HG03558 (cell line): Measurements from ENCODE around the gene PTH2.
A peak's percentile ranks its signal among the peaks of the same experiment; 100 is the strongest.
"Not testable (repeated sequence)": the region's sequence is repeated elsewhere in the genome, so short reads cannot be mapped to it uniquely, and the experiment has no call there.

Source experiments
- ATAC-seq: cut with Tn5 transposase; IDR thresholded peaks from one replicate; pipeline ENCODE4 v1.9.1; 2021; ENCODE audit warnings: moderate number of reproducible peaks; ENCODE audit not compliant: unreplicated experiment; ENCODE audit errors: extremely low read depth

Gene PTH2

DNA sequence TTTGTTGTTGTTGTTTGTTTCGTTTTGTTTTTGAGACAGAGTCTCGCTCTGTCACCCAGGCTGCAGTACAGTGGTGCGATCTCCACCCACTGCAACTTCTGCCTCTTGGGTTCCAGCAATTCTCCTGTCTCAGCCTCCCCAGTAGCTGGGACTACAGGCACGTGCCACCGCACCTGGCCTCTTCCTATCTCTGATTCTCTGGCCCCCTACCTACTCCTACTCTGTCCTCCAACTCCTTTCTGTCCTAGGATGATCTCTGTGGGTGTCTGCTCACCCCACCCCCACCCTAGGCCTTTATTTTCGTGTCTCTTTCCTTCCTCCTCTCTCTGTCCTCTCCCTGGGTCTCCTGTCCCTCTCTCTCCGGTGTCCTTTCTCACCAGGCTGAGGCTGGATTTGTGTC lies 27.2 kb upstream of the PTH2 start:
- ATAC-seq, result no peak

GRCh38 chr19:49448432-49448786 lies 25.2 kb upstream of the PTH2 start:
- ATAC-seq, result no peak

DNA sequence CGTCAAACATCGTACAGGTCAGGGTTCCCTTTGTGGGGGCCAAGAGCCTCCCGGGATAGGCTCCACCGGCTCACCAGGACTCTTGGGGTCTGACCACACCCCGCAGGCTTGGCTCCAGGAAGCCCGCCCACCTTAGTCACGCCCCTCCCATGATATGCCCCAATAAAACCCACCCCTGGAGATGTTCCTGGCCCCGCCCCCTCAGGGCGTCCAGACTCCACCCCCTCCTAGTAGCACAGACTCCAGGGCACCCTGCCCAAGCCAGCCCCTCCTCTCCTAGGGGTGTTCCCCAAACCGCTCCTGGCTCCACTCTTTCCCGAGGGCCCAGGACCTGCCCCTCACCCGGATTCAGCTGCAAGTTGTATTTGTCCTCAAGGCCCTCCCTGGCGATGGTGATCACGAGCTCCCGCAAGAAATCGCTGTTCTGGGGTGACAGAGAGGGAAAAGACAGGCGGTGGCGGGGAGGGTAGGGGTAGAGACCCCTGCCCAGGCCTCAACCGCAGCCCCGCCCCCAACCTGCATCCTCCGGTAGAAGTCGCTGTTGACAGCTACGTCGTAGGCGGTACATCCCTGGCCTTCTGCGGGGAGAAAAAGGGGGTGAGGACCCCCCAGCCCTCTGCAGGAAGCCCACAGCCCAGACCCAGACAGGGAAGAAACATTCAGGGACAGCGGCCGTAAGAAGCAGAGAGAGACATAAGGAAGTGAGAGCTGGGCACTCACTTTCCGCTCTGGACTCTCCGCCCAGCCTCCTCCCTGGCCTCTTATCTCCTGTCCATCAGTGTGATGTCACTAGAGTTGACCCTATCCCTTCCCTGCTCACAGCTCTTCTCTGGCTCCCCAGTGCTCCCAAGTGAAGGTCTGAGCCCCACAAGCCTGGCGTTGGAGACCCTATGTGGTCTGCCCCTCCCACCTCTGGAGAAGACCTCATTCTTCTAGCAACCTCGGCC lies 24.5 kb upstream of the PTH2 start:
- no peak for ATAC-seq

DNA sequence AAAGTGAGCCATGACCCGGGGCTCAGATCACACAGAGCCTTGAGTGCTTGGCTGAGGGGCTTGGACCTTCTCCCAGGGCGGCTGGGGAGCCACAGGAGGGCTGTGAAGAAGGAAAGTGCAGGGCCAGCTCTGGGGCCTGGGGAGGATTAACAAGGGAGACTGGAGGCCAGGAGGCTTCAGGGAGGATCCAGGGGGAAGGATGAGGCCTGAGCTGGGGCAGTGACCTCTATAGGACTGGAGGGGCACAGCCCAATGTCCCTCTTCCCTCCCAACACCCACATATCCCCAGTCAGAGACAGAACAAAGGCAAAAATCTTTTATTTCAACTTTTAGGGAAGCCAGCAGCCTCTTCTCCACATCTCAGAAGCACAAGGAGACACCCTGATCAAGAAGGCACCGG lies 22.8 kb upstream of the PTH2 start:
- no peak for ATAC-seq

GRCh38 chr19:49444100-49444700 lies 21.0 kb upstream of the PTH2 start:
- ATAC-seq, result not testable (repeated sequence)

GRCh38 chr19:49443366-49444099 lies 20.3 kb upstream of the PTH2 start:
- peak; percentile 39 for ATAC-seq

DNA sequence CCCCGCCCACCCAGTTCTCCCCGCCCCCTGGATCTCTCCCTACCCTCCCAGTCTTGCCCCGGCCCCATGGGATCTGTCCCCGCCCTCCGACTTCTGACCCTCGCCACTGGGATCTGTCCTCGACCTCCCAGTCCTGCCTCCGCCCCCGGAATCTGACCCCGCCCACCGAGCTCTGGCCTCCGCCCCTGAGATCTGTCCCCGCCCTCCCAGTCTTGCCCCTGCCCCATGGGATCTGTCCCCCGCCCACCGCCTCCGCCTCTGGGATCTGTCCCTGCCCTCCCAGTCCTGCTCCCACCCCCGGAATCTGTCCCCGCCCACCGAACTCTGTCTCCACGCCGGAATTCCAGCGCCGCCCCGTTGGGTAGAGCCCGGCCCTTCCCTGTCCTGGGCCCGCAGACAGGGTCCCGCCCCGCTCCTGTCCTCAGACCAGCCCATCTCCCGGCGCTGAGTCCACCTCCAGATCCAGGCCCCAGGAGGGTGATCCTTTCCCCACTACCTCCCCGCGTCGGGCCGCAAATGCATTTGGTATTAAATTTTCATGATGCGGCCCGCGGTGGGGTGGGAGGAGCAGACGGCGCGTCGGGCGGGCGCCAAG lies 19.6 kb upstream of the PTH2 start:
- no peak for ATAC-seq

GRCh38 chr19:49442354-49442753 lies 19.1 kb upstream of the PTH2 start:
- no peak for ATAC-seq

- no peak for ATAC-seq
Observed at GRCh38 chr19:49441960-49442350, 18.7 kb upstream of the PTH2 start.

DNA sequence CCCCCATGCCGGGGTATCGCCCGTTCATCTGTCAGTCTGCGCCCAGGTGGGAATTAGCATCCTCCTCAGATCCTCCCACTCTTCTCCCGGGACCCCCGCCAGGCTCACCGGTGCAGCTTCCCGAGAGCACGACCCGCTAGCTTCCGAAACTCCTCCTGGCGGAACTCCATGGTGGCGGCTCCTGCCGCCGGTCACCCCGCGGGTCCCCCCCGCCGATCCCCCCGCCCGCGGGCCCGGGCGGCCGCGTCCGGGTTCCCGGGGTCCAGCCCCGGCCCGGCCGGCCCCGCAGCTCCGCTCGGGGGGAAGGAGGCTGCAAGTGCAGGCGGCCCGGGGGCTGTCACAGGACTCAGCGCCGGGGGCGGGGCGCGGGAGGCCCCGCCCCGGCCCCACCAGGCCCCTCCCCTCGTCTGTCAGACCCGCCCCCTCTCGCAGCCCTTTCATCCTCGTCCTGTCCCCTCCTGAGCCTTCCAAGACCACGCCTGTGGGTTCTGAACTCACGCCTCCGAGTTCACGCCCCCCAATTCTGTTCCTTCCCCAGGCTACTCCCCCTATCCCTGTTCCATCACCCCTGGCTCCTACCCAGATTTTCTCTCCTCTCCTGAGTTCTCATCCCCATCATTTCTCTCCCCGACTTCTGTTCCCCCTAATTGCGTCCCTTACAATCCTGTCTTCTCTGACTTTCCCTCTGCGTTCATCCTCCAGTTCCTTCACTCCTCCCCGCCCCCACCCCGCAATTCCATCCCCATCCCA lies 18.1 kb upstream of the PTH2 start, which contains the start of gene SLC17A7:
TSS of gene SLC17A7 (minus strand) at position 318 of the 750 bp plus-strand sequence. CDS start at position 170, 148 bp downstream.
- ATAC-seq, result no peak

GRCh38 chr19:49440439-49441209 lies 17.4 kb upstream of the PTH2 start:
- no peak for ATAC-seq

- no peak for ATAC-seq
Observed at GRCh38 chr19:49439836-49440235, 16.6 kb upstream of the PTH2 start.

DNA sequence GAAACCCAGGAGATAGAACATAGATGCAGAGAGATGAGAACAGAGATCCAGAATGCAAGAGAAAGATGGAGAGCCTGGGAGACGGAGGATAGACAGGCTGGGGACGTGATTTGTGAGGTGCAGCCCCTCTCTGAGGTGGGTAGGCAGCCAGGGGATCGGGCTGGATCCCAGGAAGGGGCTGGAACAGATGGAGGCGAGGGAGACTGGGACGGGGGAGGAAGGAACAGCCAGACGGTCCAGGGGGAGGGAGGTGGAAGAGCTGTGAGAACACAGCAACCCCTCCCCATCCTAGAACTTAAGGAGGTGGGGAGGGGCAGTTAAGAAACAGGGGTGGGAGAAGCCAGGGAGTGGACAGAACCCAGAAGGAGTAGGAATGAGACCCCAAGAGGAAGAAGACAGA lies 15.0 kb upstream of the PTH2 start:
- no peak for ATAC-seq

DNA sequence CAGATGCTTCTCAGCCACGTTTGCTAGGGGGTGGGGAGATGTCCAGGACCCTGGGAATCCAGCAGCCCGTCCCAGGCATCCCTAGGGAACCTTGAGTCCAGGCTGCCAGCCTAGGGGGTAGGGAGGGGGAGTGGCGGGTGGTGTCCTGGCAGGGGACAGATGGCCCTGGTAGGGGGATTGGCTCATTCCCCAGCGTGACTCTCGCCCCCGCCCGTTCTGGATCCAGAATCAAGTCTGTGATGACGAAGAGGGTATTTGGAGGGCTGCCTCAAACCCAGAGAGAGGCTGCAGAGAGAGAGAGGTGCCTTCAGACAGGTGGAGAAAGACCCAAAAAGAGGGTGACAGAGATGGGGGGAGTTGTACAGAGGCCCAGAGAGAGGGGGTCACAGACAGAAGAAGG lies 14.0 kb upstream of the PTH2 start:
- no peak for ATAC-seq

DNA sequence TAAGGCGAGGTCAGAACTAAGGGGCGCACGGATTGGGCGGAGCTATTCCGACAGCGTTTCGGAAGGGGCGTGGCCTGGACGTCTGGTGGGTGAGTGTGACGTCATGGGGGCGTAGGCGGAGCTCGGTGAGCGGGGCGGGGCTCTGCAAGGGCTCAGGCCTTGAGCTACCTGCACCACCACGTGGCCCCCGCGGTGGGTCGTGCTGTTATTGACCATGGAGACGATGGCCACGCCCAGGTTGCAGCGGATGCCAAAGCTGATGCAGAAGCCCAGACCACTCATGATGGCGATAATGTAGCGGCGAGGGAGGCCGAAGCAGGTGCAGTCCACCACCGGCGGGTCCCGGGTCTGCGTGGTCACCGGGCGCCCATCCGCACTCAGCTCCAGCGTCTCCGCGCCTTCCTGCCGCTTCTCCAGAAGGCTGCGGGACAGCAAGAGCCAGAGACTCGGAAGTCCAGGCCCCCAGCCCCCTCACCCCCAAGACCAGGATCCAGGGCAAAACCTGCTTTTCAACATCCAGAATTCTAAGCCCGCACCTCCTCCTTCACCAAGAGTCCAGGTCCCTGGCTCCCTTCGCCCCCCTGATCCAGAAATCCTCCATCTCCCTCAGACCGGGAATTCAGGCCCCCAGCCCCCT lies 13.3 kb upstream of the PTH2 start:
- ATAC-seq, result no peak

DNA sequence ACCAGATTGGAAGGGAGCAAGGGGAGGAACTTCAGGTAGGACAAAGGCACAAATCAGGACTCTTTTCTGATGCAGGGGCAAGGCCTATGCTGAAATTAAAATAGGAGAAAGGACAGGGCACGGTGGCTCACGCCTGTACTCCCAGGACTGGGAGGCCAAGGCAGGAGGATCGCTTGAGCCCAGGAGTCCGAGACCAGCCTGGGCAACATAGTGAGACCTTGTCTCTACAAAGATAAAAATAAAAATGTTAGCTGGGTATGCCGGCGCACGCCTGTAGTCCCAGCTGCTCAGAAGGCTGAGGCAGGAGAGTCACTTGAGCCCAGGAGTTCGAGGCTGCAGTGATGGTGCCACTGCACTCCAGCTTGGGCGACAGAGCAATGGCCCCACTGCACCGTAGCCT lies 12.4 kb upstream of the PTH2 start:
- ATAC-seq, result no peak

DNA sequence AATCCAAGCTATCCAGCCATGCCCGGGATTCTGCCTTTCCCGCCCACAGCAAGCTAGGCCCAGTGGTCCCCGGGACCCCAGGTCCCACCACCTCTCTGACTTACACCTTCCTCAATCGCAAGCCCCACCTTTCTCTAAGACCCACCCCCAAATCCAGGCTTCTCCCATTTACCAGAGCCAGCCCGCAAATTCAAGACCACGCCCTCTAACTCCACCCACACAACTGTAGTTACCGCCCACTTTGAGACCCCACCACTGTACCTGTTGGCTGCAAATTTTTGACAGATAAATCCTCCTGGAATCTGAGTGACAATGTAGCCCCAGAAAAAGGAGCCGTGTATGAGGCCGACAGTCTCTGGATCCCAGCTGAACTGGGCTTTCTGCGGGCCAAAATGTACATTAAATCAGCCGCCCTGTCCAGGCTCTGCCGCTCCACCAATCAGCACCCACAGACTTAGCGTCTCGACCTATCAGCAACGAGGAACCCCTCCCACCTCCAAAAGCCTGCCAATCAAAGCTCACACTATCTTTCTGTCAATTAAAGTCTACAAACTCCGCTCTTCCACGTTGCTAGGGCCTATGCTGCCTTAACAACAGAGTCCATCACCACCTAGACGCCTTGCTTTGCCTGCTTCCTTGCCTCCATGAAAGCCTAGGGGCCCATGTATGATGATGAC lies 11.8 kb upstream of the PTH2 start:
- ATAC-seq, result no peak

- ATAC-seq, result no peak
Observed at GRCh38 chr19:49433240-49433901, 10.1 kb upstream of the PTH2 start.
